B cell (primary cell): ENCODE measurements around the gene SLC44A3. TPM values are rescaled to one million over a fixed set of nuclear protein-coding genes. Genes with fewer than 3 reads are reported as not detected.

Experiments
- ATAC-seq: fragments of 200-7000 bp; cut with Tn5 transposase; one replicate; pipeline ENCODE4 v1.10.0; 2021; ENCODE audit warnings: low read depth, mild to moderate bottlenecking, moderate number of reproducible peaks, moderate library complexity
- CTCF ChIA-PET: fragments of 350-600 bp; sonication (Branson Sonifier 250); formaldehyde crosslinking; loops from one replicate; lab custom pipeline; 2021; ENCODE audit warnings: antibody characterized with exemption, inconsistent platforms; lab: Charles Lee
- POLR2A ChIA-PET: fragments of 350-600 bp; sonication (Branson Sonifier 250); formaldehyde crosslinking; loops from one replicate; lab custom pipeline; 2021; ENCODE audit warnings: antibody characterized with exemption; lab: Charles Lee
- DNase-seq: peaks from one replicate; pipeline ENCODE4 v3.0.0; 2013
- H2AFZ ChIP-seq: 2 replicates; pipeline ENCODE4 v1.6.1; 2012; ENCODE audit warnings: mild to moderate bottlenecking, low read depth, low read length; ENCODE audit not compliant: insufficient read depth, poor library complexity, severe bottlenecking
- H3K27ac ChIP-seq, 2 donors: 1 replicate in 1 of 2; 2 replicates in 1 of 2; pipeline ENCODE4 v1.5.1; 2012 to 2013; ENCODE audit warnings: low read length in 2 of 2, mild to moderate bottlenecking in 2 of 2, moderate library complexity in 1 of 2
- H3K27me3 ChIP-seq, 4 experiments: fragments of 200-600 bp in 1 of 4; sonication (generic) in 1 of 4; replicated peaks in 1 of 4; 1 replicate in 2 of 4; 2 replicates in 2 of 4; pipeline versions ENCODE4 v1.6.1 to v1.7.0; 2013 to 2016; ENCODE audit warnings: low read length in 3 of 4, mild to moderate bottlenecking in 2 of 4, mixed read lengths in 1 of 4, moderate library complexity in 1 of 4; ENCODE audit not compliant: insufficient read depth in 4 of 4, control insufficient read depth in 3 of 4; ENCODE audit errors: control extremely low read depth in 1 of 4
- H3K36me3 ChIP-seq, 2 experiments: replicated peaks in 1 of 2; 1 replicate in 1 of 2; 2 replicates in 1 of 2; pipeline versions ENCODE4 v1.6.1 to v1.7.1; 2013; ENCODE audit warnings: low read length in 1 of 2; ENCODE audit not compliant: insufficient read depth in 2 of 2, control insufficient read depth in 1 of 2; ENCODE audit errors: control extremely low read depth in 1 of 2, extremely low read depth in 1 of 2
- H3K4me1 ChIP-seq, 2 donors: fragments of 200-600 bp in 1 of 2; sonication (generic) in 1 of 2; 1 replicate in 1 of 2; 2 replicates in 1 of 2; pipeline versions ENCODE4 v1.5.1 to v1.6.1; 2013 to 2017; ENCODE audit warnings: low read length in 2 of 2; ENCODE audit not compliant: control insufficient read depth in 2 of 2, insufficient read depth in 2 of 2
- H3K4me2 ChIP-seq: replicated peaks from 2 replicates; pipeline ENCODE3; 2012; ENCODE audit warnings: mild to moderate bottlenecking, low read depth, low read length; ENCODE audit not compliant: poor library complexity, severe bottlenecking
- H3K4me3 ChIP-seq, 5 experiments: fragments of 200-600 bp in 1 of 5; sonication (generic) in 1 of 5; 1 replicate in 3 of 5; 2 replicates in 2 of 5; pipeline versions ENCODE4 v1.5.1 to v1.7.0; 2011 to 2016; ENCODE audit warnings: low read length in 4 of 5, mild to moderate bottlenecking in 4 of 5, low read depth in 2 of 5, control low read depth in 1 of 5, moderate library complexity in 1 of 5; ENCODE audit not compliant: insufficient read depth in 1 of 5; ENCODE audit errors: control extremely low read depth in 1 of 5, extremely low read depth in 1 of 5
- H3K79me2 ChIP-seq: fragments of 200-600 bp; sonication (generic); one replicate; pipeline ENCODE4 v1.6.0; 2016; ENCODE audit warnings: low read length; ENCODE audit not compliant: control insufficient read depth, insufficient read depth
- H3K9ac ChIP-seq: fragments of 200-600 bp; sonication (generic); 2 replicates; pipeline ENCODE4 v1.6.1; 2017; ENCODE audit warnings: mild to moderate bottlenecking, low read length, moderate library complexity
- H3K9me3 ChIP-seq, 3 donors: one replicate each; pipeline versions ENCODE4 v1.6.1 to v1.7.1; 2013; ENCODE audit warnings: low read length in 2 of 3; ENCODE audit not compliant: control insufficient read depth in 2 of 3, insufficient read depth in 1 of 3; ENCODE audit errors: control extremely low read depth in 1 of 3
- H4K20me1 ChIP-seq: 2 replicates; pipeline ENCODE4 v1.6.0; 2012; ENCODE audit warnings: mild to moderate bottlenecking, low read length; ENCODE audit not compliant: insufficient read depth, control insufficient read depth, poor library complexity, severe bottlenecking
- H3K27ac Mint-ChIP-seq: one replicate; pipeline ENCODE4 v1.8.0; 2021; ENCODE audit warnings: mixed read lengths
- H3K27me3 Mint-ChIP-seq: one replicate; pipeline ENCODE4 v1.8.0; 2021; ENCODE audit warnings: mixed read lengths
- H3K4me1 Mint-ChIP-seq: one replicate; pipeline ENCODE4 v1.8.0; 2021; ENCODE audit warnings: mixed read lengths
- H3K4me3 Mint-ChIP-seq: one replicate; pipeline ENCODE4 v1.8.0; 2021; ENCODE audit warnings: mixed read lengths
- H3K9me3 Mint-ChIP-seq: one replicate; pipeline ENCODE4 v1.8.0; 2022; ENCODE audit warnings: mixed read lengths; ENCODE audit not compliant: insufficient read depth
- EZH2 ChIP-seq: IDR thresholded peaks from 2 replicates; pipeline ENCODE4 v1.6.1; 2012; ENCODE audit warnings: borderline replicate concordance, low read depth, mild to moderate bottlenecking, moderate library complexity, low read length; ENCODE audit not compliant: insufficient read depth, poor library complexity, severe bottlenecking
- WGBS: methylation state at CpG from one replicate; pipeline ENCODE4 v1.1.5; 2013; ENCODE audit warnings: missing lambda C conversion rate; ENCODE audit not compliant: insufficient coverage; 5-methylcytosine and 5-hydroxymethylcytosine counted together
- intact Hi-C: fragments of 100-400 bp; cut with micrococcal nuclease; formaldehyde crosslinking; loops from one replicate; pipeline ENCODE4 v1.10.0; 2022
- polyA plus RNA-seq: library from polyadenylated mRNA; depleted of rRNA; stranded (reverse); fragments of >200 nt; gene quantifications from 2 replicates; pipeline ENCODE4 v1.2.3, GENCODE V29; 2012
- total RNA-seq, 2 donors: library from RNA; stranded (reverse); fragments of 120-200 nt in 1 of 2; gene quantifications; 1 replicate in 1 of 2; 2 replicates in 1 of 2; pipeline versions ENCODE4 v1.2.3 to v1.2.4, GENCODE V29; 2013 to 2022
- TF ChIP-seq, protein P1 (sequence below): fragments of 200-600 bp; IDR thresholded peaks from one replicate; pipeline ENCODE4 v1.8.0; 2022; ENCODE audit warnings: antibody characterized with exemption, mild to moderate bottlenecking

SLC44A3 gene
- total and polyA plus RNA-seq, 2 donors (not counting 1 experiment from before 2014, with no cell fraction given) = not detected

GRCh38 chr1:94790246-94790645 is 29.9 kb upstream of the SLC44A3 start:
- no peak for DNase-seq
- Histone ChIP-seq H2AFZ (no peak overlapping the region), H3K4me2 (no peak overlapping the region), H3K27ac (no peak overlapping the region), H3K79me2 (no peaks in the 10 kb centered on the region), H3K9ac (no peak overlapping the region), H3K27me3 (peaks cover 0 to 5% (median 2%) of the 10 kb centered on the region in 4 experiments), H3K36me3 (no peaks in the 10 kb centered on the region), H4K20me1 (no peaks in the 10 kb centered on the region), H3K4me1 (peaks cover 29 to 32% of the 10 kb centered on the region in 2 donors), H3K9me3 (peaks cover 0 to 9% (median 7%) of the 10 kb centered on the region in 3 donors), H3K4me3 (no peak overlapping the region)
- ChIA-PET POLR2A (no interaction called here), CTCF (interaction anchor here (3.0 kb wide), 1 partner anchor 13 kb away, joined by 13 read pairs; no protein-coding TSS in a partner anchor)
- no peak overlapping the region for H3K27ac Mint-ChIP-seq
- TF ChIP-seq, protein P1, sequence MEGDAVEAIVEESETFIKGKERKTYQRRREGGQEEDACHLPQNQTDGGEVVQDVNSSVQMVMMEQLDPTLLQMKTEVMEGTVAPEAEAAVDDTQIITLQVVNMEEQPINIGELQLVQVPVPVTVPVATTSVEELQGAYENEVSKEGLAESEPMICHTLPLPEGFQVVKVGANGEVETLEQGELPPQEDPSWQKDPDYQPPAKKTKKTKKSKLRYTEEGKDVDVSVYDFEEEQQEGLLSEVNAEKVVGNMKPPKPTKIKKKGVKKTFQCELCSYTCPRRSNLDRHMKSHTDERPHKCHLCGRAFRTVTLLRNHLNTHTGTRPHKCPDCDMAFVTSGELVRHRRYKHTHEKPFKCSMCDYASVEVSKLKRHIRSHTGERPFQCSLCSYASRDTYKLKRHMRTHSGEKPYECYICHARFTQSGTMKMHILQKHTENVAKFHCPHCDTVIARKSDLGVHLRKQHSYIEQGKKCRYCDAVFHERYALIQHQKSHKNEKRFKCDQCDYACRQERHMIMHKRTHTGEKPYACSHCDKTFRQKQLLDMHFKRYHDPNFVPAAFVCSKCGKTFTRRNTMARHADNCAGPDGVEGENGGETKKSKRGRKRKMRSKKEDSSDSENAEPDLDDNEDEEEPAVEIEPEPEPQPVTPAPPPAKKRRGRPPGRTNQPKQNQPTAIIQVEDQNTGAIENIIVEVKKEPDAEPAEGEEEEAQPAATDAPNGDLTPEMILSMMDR = no peak
- TF ChIP-seq EZH2 = no peak
- intact Hi-C loops = loop anchor here (10.0 kb wide), 1 partner anchor 65 kb away; no protein-coding TSS in a partner anchor
- H3K27me3 Mint-ChIP-seq = no peaks in the 10 kb centered on the region
- H3K9me3 Mint-ChIP-seq = no peaks in the 10 kb centered on the region
- no peak overlapping the region for H3K4me3 Mint-ChIP-seq
- ATAC-seq = no peak
- H3K4me1 Mint-ChIP-seq = peaks cover 36% of the 10 kb centered on the region
- WGBS = 100% methylated on average over 1 of the region's 2 CpGs

GRCh38 chr1:94790670-94791069 is 29.5 kb upstream of the SLC44A3 start:
- WGBS = no CpG with 5 or more reads among the region's 1 CpG
- no peaks in the 10 kb centered on the region for H3K79me2 ChIP-seq
- H2AFZ ChIP-seq = no peak overlapping the region
- peaks cover 33 to 37% of the 10 kb centered on the region in 2 donors for H3K4me1 ChIP-seq
- H3K4me2 ChIP-seq = no peak overlapping the region
- H3K4me3 ChIP-seq = no peak overlapping the region
- H3K27me3 ChIP-seq = peaks cover 0 to 3% (median under 1%) of the 10 kb centered on the region in 4 experiments
- peaks cover 2% of the 10 kb centered on the region for H3K9me3 Mint-ChIP-seq
- POLR2A ChIA-PET = no interaction called here
- H3K36me3 ChIP-seq = no peaks in the 10 kb centered on the region
- no peaks in the 10 kb centered on the region for H4K20me1 ChIP-seq
- intact Hi-C loops = loop anchor here (10.0 kb wide), 1 partner anchor 66 kb away; no protein-coding TSS in a partner anchor
- ATAC-seq (no peak), DNase-seq (no peak)
- TF ChIP-seq EZH2 = no peak
- TF ChIP-seq, protein P1 = no peak
- no peak overlapping the region for H3K9ac ChIP-seq
- peaks cover 40% of the 10 kb centered on the region for H3K4me1 Mint-ChIP-seq
- H3K27ac Mint-ChIP-seq = no peak overlapping the region
- H3K9me3 ChIP-seq = peaks cover 0 to 9% (median 9%) of the 10 kb centered on the region in 3 donors
- no peak overlapping the region for H3K4me3 Mint-ChIP-seq
- CTCF ChIA-PET = interaction anchor here (0.9 to 3.0 kb wide), 2 partner anchors 13 kb away, joined by 3 to 13 read pairs; no protein-coding TSS in a partner anchor
- H3K27ac ChIP-seq = no peak overlapping the region
- no peaks in the 10 kb centered on the region for H3K27me3 Mint-ChIP-seq
